ENCODE results near the gene TPH2.

Gene TPH2

GRCh38 chr12:72074956-72075355 lies 136.3 kb downstream of the TPH2 start:
- Mint-ChIP-seq H3K36me3 (ENCODE audit: low read depth) (no peaks in the 10 kb centered on the region), H3K27me3 (no peaks in the 10 kb centered on the region)
- intact Hi-C loops (cut with micrococcal nuclease), result no loop called here

GRCh38 chr12:72075401-72075800 lies 136.8 kb downstream of the TPH2 start:
- H3K27ac Mint-ChIP-seq, result no peak overlapping the region
- peaks cover 25% of the 10 kb centered on the region for H3K9me3 Mint-ChIP-seq
- no peaks in the 10 kb centered on the region for H3K4me1 Mint-ChIP-seq (ENCODE audit: low read depth)
- no peaks in the 10 kb centered on the region for H3K36me3 Mint-ChIP-seq (ENCODE audit: low read depth)
- no peaks in the 10 kb centered on the region for H3K27me3 Mint-ChIP-seq
- H3K4me3 Mint-ChIP-seq, result no peak overlapping the region
- intact Hi-C loops (cut with micrococcal nuclease), result no loop called here

More at GRCh38 chr12:72074956-72075355, 136.3 kb downstream of the TPH2 start:
- no peak overlapping the region for H3K4me3 Mint-ChIP-seq
- H3K9me3 Mint-ChIP-seq, result peaks cover 30% of the 10 kb centered on the region
- no peak overlapping the region for H3K27ac Mint-ChIP-seq
- no peaks in the 10 kb centered on the region for H3K4me1 Mint-ChIP-seq (ENCODE audit: low read depth)

- H3K27me3 Mint-ChIP-seq, result no peaks in the 10 kb centered on the region
- H3K27ac Mint-ChIP-seq, result no peak overlapping the region
- no peaks in the 10 kb centered on the region for H3K36me3 Mint-ChIP-seq (ENCODE audit: low read depth)
- H3K4me1 Mint-ChIP-seq (ENCODE audit: low read depth), result no peaks in the 10 kb centered on the region
- intact Hi-C loops (cut with micrococcal nuclease), result no loop called here
- H3K9me3 Mint-ChIP-seq, result peaks cover 19% of the 10 kb centered on the region
- H3K4me3 Mint-ChIP-seq, result no peak overlapping the region
Measured at GRCh38 chr12:72075891-72076557, 137.4 kb downstream of the TPH2 start.

- H3K27ac Mint-ChIP-seq, result no peak overlapping the region
- H3K4me3 Mint-ChIP-seq, result no peak overlapping the region
- no peaks in the 10 kb centered on the region for H3K36me3 Mint-ChIP-seq (ENCODE audit: low read depth)
- intact Hi-C loops (cut with micrococcal nuclease), result no loop called here
- peaks cover 14% of the 10 kb centered on the region for H3K9me3 Mint-ChIP-seq
- no peaks in the 10 kb centered on the region for H3K4me1 Mint-ChIP-seq (ENCODE audit: low read depth)
- no peaks in the 10 kb centered on the region for H3K27me3 Mint-ChIP-seq
Measured at GRCh38 chr12:72076558-72076915, 137.9 kb downstream of the TPH2 start.

- no peak overlapping the region for H3K27ac Mint-ChIP-seq
- no peak overlapping the region for H3K4me3 Mint-ChIP-seq
- peaks cover 8% of the 10 kb centered on the region for H3K9me3 Mint-ChIP-seq
- H3K36me3 Mint-ChIP-seq (ENCODE audit: low read depth), result no peaks in the 10 kb centered on the region
- no peaks in the 10 kb centered on the region for H3K27me3 Mint-ChIP-seq
- intact Hi-C loops (cut with micrococcal nuclease), result no loop called here
- no peaks in the 10 kb centered on the region for H3K4me1 Mint-ChIP-seq (ENCODE audit: low read depth)
Measured at GRCh38 chr12:72077111-72077820, 138.6 kb downstream of the TPH2 start.

GRCh38 chr12:72081777-72082176 lies 143.1 kb downstream of the TPH2 start:
- Mint-ChIP-seq H3K27me3 (no peaks in the 10 kb centered on the region), H3K36me3 (ENCODE audit: low read depth) (no peaks in the 10 kb centered on the region), H3K9me3 (peaks cover 8% of the 10 kb centered on the region), H3K27ac (no peak overlapping the region), H3K4me1 (ENCODE audit: low read depth) (no peaks in the 10 kb centered on the region), H3K4me3 (no peak overlapping the region)
- intact Hi-C loops (cut with micrococcal nuclease), result no loop called here
